Stimulated activated CD4-positive, alpha-beta T cell treated with anti-CD3 and anti-CD28 coated beads, Interleukin-2, amount 100 ng/mL, for 24 hours (primary cell): Measurements from ENCODE around the gene KLHL33.
A peak's percentile ranks its signal among the peaks of the same experiment; 100 is the strongest.
"Not testable (repeated sequence)": the region's sequence is repeated elsewhere in the genome, so short reads cannot be mapped to it uniquely, and the experiment has no call there.

Experiments
- DNase-seq, 2 donors: peaks; one replicate each; pipeline ENCODE4 v3.0.0-alpha.2; 2020

The KLHL33 gene

DNA sequence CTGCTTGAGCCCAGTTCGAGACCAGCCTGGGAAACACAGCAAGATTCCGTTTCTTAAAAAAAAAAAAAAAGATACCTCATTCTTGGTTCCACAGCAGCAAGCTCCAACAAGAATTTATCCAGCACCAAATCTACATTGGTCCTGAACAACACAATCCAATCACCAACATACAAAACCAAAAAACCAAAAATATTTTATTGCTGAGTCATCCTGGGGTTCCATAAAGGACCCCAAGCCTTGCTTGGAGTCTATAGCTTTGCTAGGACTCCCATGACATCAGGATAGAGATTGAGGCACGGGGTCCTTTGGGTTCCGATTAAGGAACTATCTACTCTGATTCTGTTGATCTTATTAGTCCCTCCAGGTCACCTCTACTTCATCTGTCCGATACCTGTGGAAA, 10.9 kb upstream of the KLHL33 start:
- no peak for DNase-seq

- DNase-seq, result not testable (repeated sequence)
Observed at GRCh38 chr14:20443650-20444049, 7.7 kb upstream of the KLHL33 start.

GRCh38 chr14:20441461-20441860, 5.5 kb upstream of the KLHL33 start:
- no peak for DNase-seq

- peak in 1 of 2 donors; percentile 17 for DNase-seq
Observed at GRCh38 chr14:20440882-20441281, 4.9 kb upstream of the KLHL33 start.

DNA sequence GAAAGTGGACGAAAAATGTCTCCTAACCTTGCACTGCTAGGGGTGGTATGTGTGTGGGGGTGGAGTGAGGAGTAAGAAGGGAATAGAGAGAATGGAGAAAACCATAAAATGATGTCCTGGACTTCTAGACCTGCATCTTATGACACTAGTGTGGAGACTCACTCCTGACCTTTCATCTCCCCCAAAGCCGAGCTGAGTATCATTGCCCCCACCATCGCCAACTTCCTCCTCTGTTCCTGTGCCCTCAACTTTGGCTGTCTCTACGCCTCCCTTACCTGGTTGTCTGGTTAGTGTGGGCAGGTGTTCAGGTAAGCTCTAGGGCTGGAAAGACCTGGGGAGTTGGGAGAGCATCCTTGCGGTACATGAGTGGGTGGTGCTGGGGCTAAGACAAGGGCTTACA, 4.5 kb upstream of the KLHL33 start:
- no peak for DNase-seq

DNA sequence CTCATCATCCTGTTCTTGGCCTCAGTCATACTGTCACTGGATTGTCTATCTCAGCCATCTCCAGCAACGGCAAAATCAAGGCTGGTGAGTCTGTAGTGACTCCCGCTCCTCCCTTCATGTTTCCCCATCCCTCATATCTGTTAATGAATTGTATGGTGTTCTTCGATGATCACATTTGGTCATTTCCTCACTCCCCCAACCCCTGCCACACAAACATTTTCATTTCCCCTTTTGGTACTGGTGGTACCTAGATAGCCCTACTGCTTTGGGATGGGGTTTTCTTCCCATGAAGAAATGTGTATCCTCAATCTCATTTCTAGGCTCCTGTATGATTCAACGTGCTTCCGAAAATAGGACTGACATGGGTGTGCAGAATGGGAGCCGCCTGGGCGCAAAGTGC, 2.7 kb upstream of the KLHL33 start:
- DNase-seq, result no peak

DNA sequence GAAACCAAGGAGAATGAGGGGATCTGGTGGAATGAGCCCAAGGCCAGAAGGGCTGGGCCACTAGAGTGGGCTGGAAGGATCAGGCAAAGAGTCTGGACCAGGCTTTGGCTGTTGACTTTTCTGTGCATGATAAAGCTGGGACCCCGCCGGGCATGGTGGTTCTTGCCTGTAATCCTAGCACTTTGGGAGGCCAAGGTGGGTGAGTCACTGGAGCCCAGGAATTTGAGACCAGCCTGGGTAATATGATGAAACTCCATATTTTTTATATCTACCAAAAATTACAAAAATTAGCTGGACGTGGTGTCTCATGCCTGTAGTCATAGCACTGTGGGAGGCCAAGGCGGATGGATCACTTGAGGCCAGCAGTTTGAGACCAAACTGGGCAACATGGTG, 393 bp upstream of the KLHL33 start:
- DNase-seq, result no peak

GRCh38 chr14:20434701-20435581, 1.0 kb downstream of the KLHL33 start:
- DNase-seq, result no peak

- no peak for DNase-seq
Observed at GRCh38 chr14:20429801-20430669, 5.9 kb downstream of the KLHL33 start.

GRCh38 chr14:20428802-20429201, 7.2 kb downstream of the KLHL33 start:
- DNase-seq, result no peak

GRCh38 chr14:20428010-20428365, 8.0 kb downstream of the KLHL33 start:
- no peak for DNase-seq

- DNase-seq, result no peak
Observed at GRCh38 chr14:20427231-20428009, 8.5 kb downstream of the KLHL33 start.

- no peak for DNase-seq
Observed at GRCh38 chr14:20424851-20425250, 11.1 kb downstream of the KLHL33 start.

DNA sequence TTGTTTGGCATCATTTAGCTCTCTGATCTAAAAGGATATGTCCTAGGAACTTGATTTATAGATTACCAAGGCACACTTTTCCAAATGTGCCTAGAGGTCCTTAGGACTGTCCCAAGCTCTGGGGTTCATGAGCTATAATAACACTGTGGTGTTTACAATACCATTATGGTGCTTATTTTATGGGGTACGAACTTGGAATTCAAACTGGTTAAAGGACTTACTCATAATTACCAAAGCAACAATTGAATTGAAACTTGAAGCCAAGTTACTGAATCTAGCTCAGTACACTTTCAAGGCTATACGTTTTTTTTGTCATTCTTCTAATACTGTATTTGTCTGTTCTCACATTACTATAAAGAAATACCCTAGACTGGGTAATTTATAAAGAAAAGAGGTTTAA, 13.1 kb downstream of the KLHL33 start:
- no peak for DNase-seq

DNA sequence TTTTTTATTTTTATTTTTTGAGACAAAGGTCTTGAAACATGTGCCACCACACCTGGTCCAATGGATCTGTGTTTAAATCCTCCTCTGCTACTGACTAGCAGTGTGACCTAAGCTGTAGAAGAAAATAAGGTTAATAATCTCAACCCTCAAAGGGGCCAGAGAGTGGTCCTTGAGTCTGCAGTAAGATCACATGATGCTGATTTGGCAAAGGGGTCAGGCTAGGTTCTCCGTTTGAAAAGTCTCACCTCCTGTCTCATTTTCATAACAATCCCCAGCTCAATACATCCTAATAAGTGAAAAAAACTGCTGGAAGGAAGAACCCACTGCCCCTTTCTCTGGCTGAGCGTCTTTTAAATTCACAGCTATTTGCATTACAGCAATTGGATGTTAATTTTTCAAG, 14.7 kb downstream of the KLHL33 start:
- DNase-seq, result no peak

DNA sequence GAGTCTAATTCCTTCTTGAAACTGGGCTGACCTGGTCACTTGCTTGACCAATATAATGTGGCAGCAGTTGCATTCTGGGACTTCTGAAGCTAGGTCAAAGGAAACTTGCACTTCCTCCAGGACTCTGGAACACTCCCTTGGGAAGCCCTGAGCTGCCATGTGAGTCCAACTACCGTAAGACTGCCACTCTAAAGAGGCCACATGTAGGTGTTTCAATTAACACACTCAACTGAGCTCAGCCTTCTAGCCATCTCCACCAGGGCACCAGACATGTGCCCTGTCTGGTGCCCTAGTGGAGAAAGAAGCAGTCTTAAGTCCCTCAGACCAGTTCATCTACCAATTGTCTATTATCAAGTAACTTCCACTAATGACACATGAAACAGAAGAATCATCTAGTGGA, 16.5 kb downstream of the KLHL33 start:
- DNase-seq, result no peak

DNA sequence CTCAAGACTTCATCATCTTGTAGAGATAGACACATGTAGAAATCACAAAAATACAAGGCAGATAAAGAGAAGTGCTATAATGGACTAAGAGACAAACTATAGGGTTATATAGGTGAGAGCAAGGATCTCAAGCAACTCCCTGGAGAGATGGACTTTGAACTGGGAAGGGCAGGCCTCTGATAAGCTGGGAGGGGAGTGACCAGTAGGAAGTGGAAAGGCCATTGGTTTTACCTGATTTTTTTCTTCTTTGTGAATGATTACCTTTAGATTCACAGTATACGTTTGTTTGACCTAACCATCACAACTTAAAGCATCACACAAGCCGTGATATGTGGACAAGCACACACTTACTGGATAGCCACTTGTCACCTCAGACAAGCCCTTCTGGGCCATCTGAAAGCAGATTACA, 17.5 kb downstream of the KLHL33 start:
- DNase-seq, result no peak

DNA sequence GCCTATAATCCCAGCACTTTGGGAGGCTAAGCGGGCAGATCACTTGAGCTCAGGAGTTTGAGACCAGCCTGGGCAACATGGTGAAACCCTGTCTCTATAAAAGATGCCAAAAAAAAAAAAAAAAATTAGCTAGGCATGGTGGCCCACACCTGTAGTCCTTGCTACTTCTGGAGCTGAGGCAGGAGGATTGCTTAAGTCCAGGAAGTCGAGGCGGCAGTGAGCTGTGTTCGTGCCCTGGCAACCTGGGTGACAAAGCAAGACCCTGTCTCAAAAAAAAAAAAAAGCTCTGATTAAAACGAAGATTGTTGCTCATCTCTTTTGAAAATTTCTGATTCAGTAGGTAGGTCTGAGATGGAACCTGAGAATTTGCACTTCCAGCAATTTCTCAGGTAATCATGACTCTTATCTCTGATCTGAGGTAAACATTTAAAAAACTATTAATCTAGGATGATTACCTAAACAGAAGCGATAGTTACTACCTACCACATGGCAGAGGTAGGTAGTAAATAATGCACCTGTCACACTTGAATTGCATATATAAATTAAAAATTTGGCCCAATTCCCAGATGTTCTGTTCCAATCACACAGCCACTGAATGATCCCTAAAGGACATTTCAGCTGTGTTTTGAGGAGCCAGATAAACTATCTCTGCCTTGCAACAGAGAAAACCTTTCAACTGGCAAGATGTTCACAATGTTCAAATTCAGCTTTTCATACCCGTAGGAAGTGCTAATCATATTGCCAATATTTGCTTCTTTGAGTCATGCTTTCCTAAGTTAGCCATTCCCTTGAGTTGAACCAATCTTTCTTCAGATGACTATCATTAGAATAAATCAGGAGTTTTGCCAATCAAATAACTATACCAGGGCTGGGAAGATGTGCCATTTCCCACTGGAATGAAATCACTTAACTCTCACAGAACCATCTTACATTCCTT, 18.4 kb downstream of the KLHL33 start:
- no peak for DNase-seq

- DNase-seq, result no peak
Observed at GRCh38 chr14:20416223-20416622, 19.7 kb downstream of the KLHL33 start.

- peak in 1 of 2 donors; percentile 35 for DNase-seq
Observed at GRCh38 chr14:20415782-20416206, 20.2 kb downstream of the KLHL33 start.

GRCh38 chr14:20413744-20414082, 22.3 kb downstream of the KLHL33 start:
- DNase-seq, result peak; percentile 16 to 28
